Heart left ventricle (tissue), 16 donors: ENCODE data around the gene GABPA. TPM values are rescaled to one million over a fixed set of nuclear protein-coding genes. Genes with fewer than 3 reads are reported as not detected.

Experiments
- ATAC-seq, 4 donors: fragments of 200-7000 bp; cut with Tn5 transposase; one replicate each; pipeline ENCODE4 v1.9.1; 2020 to 2022; ENCODE audit warnings: moderate library complexity in 4 of 4, mild to moderate bottlenecking in 3 of 4, moderate number of reproducible peaks in 1 of 4
- DNase-seq, 5 donors: peaks; one replicate each; pipeline ENCODE4 v3.0.0-alpha.2; 2020
- H3K27ac ChIP-seq, 12 donors: fragments of 200-600 bp; sonication (generic) in 4 of 12; one replicate each; pipeline versions ENCODE4 v1.5.0 to v1.8.0; 2016 to 2022; ENCODE audit warnings: mild to moderate bottlenecking in 2 of 12
- H3K27me3 ChIP-seq, 9 donors: fragments of 200-600 bp; sonication (generic) in 2 of 9; one replicate each; pipeline versions ENCODE4 v1.5.1 to v1.8.0; 2016 to 2022; ENCODE audit warnings: mild to moderate bottlenecking in 3 of 9
- H3K36me3 ChIP-seq, 9 donors: fragments of 200-600 bp; sonication (generic) in 2 of 9; one replicate each; pipeline versions ENCODE4 v1.5.0 to v1.8.0; 2018 to 2022; ENCODE audit warnings: mild to moderate bottlenecking in 2 of 9
- H3K4me1 ChIP-seq, 12 donors: fragments of 200-600 bp; sonication (generic) in 4 of 12; one replicate each; pipeline versions ENCODE4 v1.5.0 to v1.8.0; 2016 to 2022; ENCODE audit warnings: mild to moderate bottlenecking in 3 of 12
- H3K4me3 ChIP-seq, 12 donors: fragments of 200-600 bp; sonication (generic) in 4 of 12; one replicate each; pipeline versions ENCODE4 v1.5.0 to v1.8.0; 2017 to 2022; ENCODE audit warnings: mild to moderate bottlenecking in 9 of 12, moderate library complexity in 4 of 12
- H3K9me3 ChIP-seq, 12 donors: fragments of 200-600 bp; sonication (generic) in 4 of 12; one replicate each; pipeline versions ENCODE4 v1.5.0 to v1.8.0; 2016 to 2022; ENCODE audit warnings: mild to moderate bottlenecking in 1 of 12
- CTCF ChIP-seq, 12 donors: fragments of 200-600 bp; sonication (generic) in 4 of 12; IDR thresholded peaks; one replicate each; pipeline versions ENCODE4 v1.5.0 to v1.8.0; 2018 to 2022; ENCODE audit warnings: antibody characterized with exemption in 12 of 12, mild to moderate bottlenecking in 5 of 12
- POLR2A ChIP-seq, 2 donors: fragments of 450-650 bp; IDR thresholded peaks; one replicate each; pipeline ENCODE4 v1.6.1; 2017; ENCODE audit warnings: antibody characterized with exemption in 2 of 2, mild to moderate bottlenecking in 2 of 2, moderate library complexity in 2 of 2
- WGBS, 4 donors: extraction: QIAGEN DNeasy Blood & Tissue Kit in 2 of 4; methylation state at CpG; one replicate each; pipeline versions ENCODE4 v1.1.5 to v1.1.7; 2013 to 2018; 5-methylcytosine and 5-hydroxymethylcytosine counted together
- intact Hi-C, 10 donors: fragments of 100-400 bp; cut with DNase I; formaldehyde crosslinking; loops; one replicate each; pipeline versions ENCODE4 v1.11.1 to v1.14.2; 2022
- polyA plus RNA-seq, 2 donors: library from polyadenylated mRNA; stranded (reverse); fragments of 200-250 nt; gene quantifications; one replicate each; pipeline ENCODE4 v1.2.3, GENCODE V29; 2013
- total RNA-seq, 9 donors: library from RNA; depleted of rRNA in 2 of 9; stranded (reverse); fragments of >200 nt in 2 of 9; fragmentation: NEBNext Ultra II Directional in 3 of 9; extraction: Animal tissue kit (Norgen Biotek cat#: 25700) in 3 of 9; gene quantifications; one replicate each; pipeline versions ENCODE4 v1.1.0 to v1.2.4, GENCODE V29; 2016 to 2023
- donor health status: ischemic (EF 13 %, LVEDD 7.1; RV severe dilation, severe dysfunction).
- donor health status: healthy with polysubstance abuse.
- donor health status: DM: no; HTN: yes; CAD: no.
- donor health status: DM: no; HTN: no; CAD: no.
- donor health status: ischemic (EF 25% LVEDD 6.9; RV normal size, moderate dysfunction).
- donor health status: ischemic (EF 25% LVEDD 5.7; RV mildly dilated, moderate dysfunction).
- donor health status: healthy.
- donor health status: DM: yes; HTN: yes; CAD: no.
- donor health status: ischemic (EF 35%, LVEDD 5.7; RV mildly dilated, moderate dysfunction).
- donor health status: nonischemic (EF 11% LVEDD 7.7; RV severe dilation, severe dysfunction).
- donor health status: DM: yes; HTN: yes; CAD: no.
- donor health status: PGD.
- donor health status: ischemic (EF 29% LVEDD 5.4; RV normal size, mild dysfunction).
- donor health status: nonischemic (EF 23%, LVEDD 6.1; RV moderate dilation, normal function).

Gene GABPA
- total and polyA plus RNA-seq, 11 donors = 6.1 to 20.6 (median 14.8) TPM

DNA sequence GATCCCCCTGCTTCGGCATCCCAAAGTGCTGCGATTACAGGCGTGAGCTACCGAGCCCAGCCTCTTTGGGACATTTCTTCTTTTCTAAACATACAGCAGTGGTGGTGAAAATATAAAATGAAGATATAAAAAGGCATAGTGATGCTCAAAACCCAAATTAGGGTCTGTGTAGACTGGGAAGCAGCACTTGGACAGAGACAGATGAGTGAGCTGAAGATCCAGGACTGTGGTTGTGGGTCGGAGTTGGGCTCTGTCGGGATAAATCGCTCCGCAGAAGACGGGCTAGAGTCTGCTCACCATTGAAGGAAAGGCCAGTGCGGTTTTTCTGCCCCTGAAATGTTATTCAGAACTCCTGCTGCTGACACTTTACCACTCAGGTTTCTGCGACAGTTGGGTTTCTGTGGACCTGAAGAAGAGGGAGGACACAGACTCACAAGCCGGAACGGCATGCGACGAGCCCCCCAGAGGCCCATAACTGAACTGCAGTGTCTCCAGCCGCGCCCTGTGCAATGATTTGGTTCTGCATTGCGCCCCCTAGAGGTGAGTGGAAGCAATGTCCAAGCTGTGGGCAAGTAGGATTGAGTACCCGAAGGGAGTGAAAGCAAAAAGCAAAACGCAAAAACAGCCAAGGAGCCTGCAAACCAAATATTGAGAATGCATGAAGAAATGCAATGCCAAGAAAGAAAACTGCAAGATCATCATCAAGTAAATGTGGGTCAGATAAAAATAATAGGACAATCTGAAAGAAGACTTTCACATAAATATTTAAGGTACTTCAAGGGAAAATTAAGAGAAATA, 66.6 kb downstream of the GABPA start:
- 30 to 41% (median 36%) methylated on average over 20 of the region's 20 CpGs for WGBS, 4 donors
- TF ChIP-seq CTCF (IDR thresholded peaks at IDR 0.05) (peak; percentile 90 to 99 (median 96)), POLR2A (IDR thresholded peaks at IDR 0.05) (no peak)
- DNase-seq = peak; percentile 77 to 87 (median 83)
- intact Hi-C loops = loop anchor here in 7 of 10 donors (1.0 to 5.0 kb wide), 5 partner anchors 193 to 379 kb away; partner anchors contain the start of gene MRPL39 (in 5 of the 7)
- peak; percentile 80 to 97 (median 94) for ATAC-seq
- Histone ChIP-seq H3K27ac (no peak overlapping the region), H3K4me3 (no peak overlapping the region), H3K4me1 (peaks cover 0 to 10% (median 0%) of the 10 kb centered on the region in 12 donors), H3K36me3 (no peaks in the 10 kb centered on the region), H3K27me3 (peaks cover 0 to 7% (median 0%) of the 10 kb centered on the region in 9 donors), H3K9me3 (no peaks in the 10 kb centered on the region)

- DNase-seq = no peak
- ATAC-seq = no peak
- Histone ChIP-seq H3K36me3 (no peaks in the 10 kb centered on the region), H3K27me3 (peaks cover 0 to 7% (median 0%) of the 10 kb centered on the region in 9 donors), H3K4me1 (peaks cover 0 to 6% (median 0%) of the 10 kb centered on the region in 12 donors), H3K9me3 (no peaks in the 10 kb centered on the region), H3K27ac (no peak overlapping the region), H3K4me3 (no peak overlapping the region)
- TF ChIP-seq CTCF (IDR thresholded peaks at IDR 0.05) = no peak
- TF ChIP-seq POLR2A (IDR thresholded peaks at IDR 0.05) = no peak
- intact Hi-C loops = no loop called here
- 77 to 86% (median 84%) methylated on average over 4 of the region's 4 CpGs for WGBS, 4 donors
Observed at GRCh38 chr21:25806060-25806459, 71.3 kb downstream of the GABPA start.

GRCh38 chr21:25807191-25807590, 72.4 kb downstream of the GABPA start:
- intact Hi-C loops = no loop called here
- Histone ChIP-seq H3K27me3 (peaks cover 0 to 7% (median 0%) of the 10 kb centered on the region in 9 donors), H3K4me3 (no peak overlapping the region), H3K36me3 (no peaks in the 10 kb centered on the region), H3K4me1 (no peaks in the 10 kb centered on the region), H3K9me3 (no peaks in the 10 kb centered on the region), H3K27ac (no peak overlapping the region)
- DNase-seq = no peak
- no peak for ATAC-seq
- WGBS, 4 donors = 74 to 92% (median 82%) methylated on average over 4 to 6 of the region's 6 CpGs
- TF ChIP-seq CTCF (IDR thresholded peaks at IDR 0.05) = no peak
- no peak for TF ChIP-seq POLR2A (IDR thresholded peaks at IDR 0.05)

- H3K27ac ChIP-seq = peak overlapping the region in 1 of 12 donors; percentile 28
- no peak for ATAC-seq
- no peaks in the 10 kb centered on the region for H3K4me1 ChIP-seq
- no peak overlapping the region for H3K4me3 ChIP-seq
- no peak for TF ChIP-seq CTCF (IDR thresholded peaks at IDR 0.05)
- no peak for TF ChIP-seq POLR2A (IDR thresholded peaks at IDR 0.05)
- intact Hi-C loops = no loop called here
- H3K36me3 ChIP-seq = no peaks in the 10 kb centered on the region
- DNase-seq = no peak
- H3K27me3 ChIP-seq = peaks cover 0 to 6% (median 0%) of the 10 kb centered on the region in 9 donors
- H3K9me3 ChIP-seq = no peaks in the 10 kb centered on the region
Observed at GRCh38 chr21:25809013-25809412, 74.2 kb downstream of the GABPA start.
